IPS-NIHi7 (cell line): ENCODE measurements around the gene LHX4.
A peak's percentile ranks its signal among the peaks of the same experiment; 100 is the strongest.

Experiments
- DNase-seq: peaks from one replicate; pipeline ENCODE4 v3.0.0; 2012; ENCODE audit warnings: mixed read lengths; ENCODE audit errors: extremely low spot score

LHX4 gene

GRCh38 chr1:180227861-180228647 lies 2.0 kb upstream of the LHX4 start:
- no peak for DNase-seq

- no peak for DNase-seq
Observed at GRCh38 chr1:180228648-180229482, 1.2 kb upstream of the LHX4 start.

- no peak for DNase-seq
Observed at GRCh38 chr1:180230416-180230790, 339 bp downstream of the LHX4 start.

GRCh38 chr1:180230791-180231505 lies 884 bp downstream of the LHX4 start:
- DNase-seq, result peak; percentile 53

GRCh38 chr1:180231506-180231921 lies 1.4 kb downstream of the LHX4 start:
- peak; percentile 52 for DNase-seq

- no peak for DNase-seq
Observed at GRCh38 chr1:180231936-180232335, 1.9 kb downstream of the LHX4 start.

GRCh38 chr1:180232521-180233043 lies 2.5 kb downstream of the LHX4 start:
- DNase-seq, result no peak

- DNase-seq, result no peak
Observed at GRCh38 chr1:180233191-180234011, 3.3 kb downstream of the LHX4 start.

- DNase-seq, result peak; percentile 44
Observed at GRCh38 chr1:180234369-180235076, 4.5 kb downstream of the LHX4 start.

GRCh38 chr1:180235077-180235501 lies 5.0 kb downstream of the LHX4 start:
- DNase-seq, result no peak

- DNase-seq, result no peak
Observed at GRCh38 chr1:180235502-180236239, 5.6 kb downstream of the LHX4 start.

- DNase-seq, result no peak
Observed at GRCh38 chr1:180236698-180237509, 6.8 kb downstream of the LHX4 start.

- no peak for DNase-seq
Observed at GRCh38 chr1:180237869-180238476, 7.9 kb downstream of the LHX4 start.

- DNase-seq, result no peak
Observed at GRCh38 chr1:180238675-180239074, 8.6 kb downstream of the LHX4 start.

- no peak for DNase-seq
Observed at GRCh38 chr1:180239145-180240096, 9.4 kb downstream of the LHX4 start.

GRCh38 chr1:180241716-180242544 lies 11.9 kb downstream of the LHX4 start:
- DNase-seq, result no peak
